Lower lobe of right lung (tissue), 2 donors: ENCODE results near the gene SEPTIN2. TPM values are rescaled to one million over a fixed set of nuclear protein-coding genes. Genes with fewer than 3 reads are reported as not detected.

Experiments
- ATAC-seq, 2 donors: fragments of 200-7000 bp; cut with Tn5 transposase; one replicate each; pipeline ENCODE4 v1.9.1; 2020 to 2022; ENCODE audit warnings: mild to moderate bottlenecking in 2 of 2, moderate library complexity in 2 of 2
- DNase-seq: peaks from one replicate; pipeline ENCODE4 v3.0.0-alpha.2; 2020
- H3K27ac ChIP-seq: fragments of 200-600 bp; one replicate; pipeline ENCODE4 v1.8.0; 2022
- H3K27me3 ChIP-seq: fragments of 200-600 bp; one replicate; pipeline ENCODE4 v1.8.0; 2022; ENCODE audit warnings: low read depth
- H3K36me3 ChIP-seq: fragments of 200-600 bp; one replicate; pipeline ENCODE4 v1.8.0; 2022; ENCODE audit warnings: mild to moderate bottlenecking
- H3K4me1 ChIP-seq: fragments of 200-600 bp; one replicate; pipeline ENCODE4 v1.8.0; 2022
- H3K4me3 ChIP-seq: fragments of 200-600 bp; one replicate; pipeline ENCODE4 v1.8.0; 2022; ENCODE audit warnings: mild to moderate bottlenecking
- H3K9me3 ChIP-seq: fragments of 200-600 bp; one replicate; pipeline ENCODE4 v1.8.0; 2022
- intact Hi-C: fragments of 100-400 bp; cut with DNase I; formaldehyde crosslinking; loops from one replicate; pipeline ENCODE4 v1.11.0; 2022
- total RNA-seq: library from RNA; stranded (reverse); fragmentation: NEBNext Ultra II Directional; extraction: Animal tissue kit (Norgen Biotek cat#: 25700); gene quantifications from one replicate; pipeline ENCODE4 v1.2.1, GENCODE V29; 2021
- TF ChIP-seq, protein P1 (sequence below): fragments of 200-600 bp; IDR thresholded peaks from one replicate; pipeline ENCODE4 v1.8.0; 2022; ENCODE audit warnings: antibody characterized with exemption, mild to moderate bottlenecking
- donor health status: DM: no; HTN: yes; CAD: no; lungs with severe emphysema.

SEPTIN2 gene
- total RNA-seq, 1 donor from 2014 or later = 255 TPM

DNA sequence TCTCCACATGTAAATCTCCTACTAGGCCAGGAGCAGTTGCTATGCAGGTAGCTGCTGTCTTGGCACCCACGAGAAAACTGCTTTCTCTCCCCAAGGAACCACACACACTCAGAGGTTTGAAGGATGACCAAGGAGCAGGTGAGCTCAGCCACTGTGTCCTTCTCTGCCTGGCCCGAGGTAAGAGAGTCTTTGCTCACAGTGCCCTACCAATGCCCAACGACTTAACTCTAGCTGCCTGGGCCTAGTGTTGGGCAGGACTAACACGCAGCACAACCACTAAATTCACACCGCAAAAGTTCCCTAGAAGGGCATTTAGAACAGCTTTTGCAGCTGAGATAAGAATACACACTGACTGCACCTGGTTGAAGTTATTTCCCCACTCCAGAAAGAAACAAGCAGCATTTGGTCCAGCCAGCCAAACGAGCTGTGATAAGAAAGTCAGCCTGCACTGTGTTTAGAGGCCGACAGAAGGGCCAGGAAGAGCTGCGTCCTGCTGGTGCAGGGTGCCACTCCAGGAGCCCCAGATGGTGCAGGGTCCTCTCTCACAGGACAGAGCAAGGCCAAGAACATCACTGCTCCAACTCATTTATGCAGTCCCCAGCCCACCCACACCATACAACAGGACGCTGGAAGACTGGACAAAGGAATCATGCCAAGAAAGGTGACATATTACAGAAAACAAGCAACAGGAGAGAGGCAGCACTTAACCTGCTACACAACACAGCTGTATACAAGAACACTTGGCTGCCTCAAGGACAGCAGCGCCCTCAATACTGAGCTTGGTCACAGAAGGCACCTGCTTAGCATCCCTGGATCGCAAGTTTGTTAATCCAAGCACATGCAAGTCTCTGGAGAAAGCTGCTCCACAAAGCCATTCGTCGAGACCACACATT is 12.7 kb upstream of the SEPTIN2 start:
- TF ChIP-seq, protein P1, sequence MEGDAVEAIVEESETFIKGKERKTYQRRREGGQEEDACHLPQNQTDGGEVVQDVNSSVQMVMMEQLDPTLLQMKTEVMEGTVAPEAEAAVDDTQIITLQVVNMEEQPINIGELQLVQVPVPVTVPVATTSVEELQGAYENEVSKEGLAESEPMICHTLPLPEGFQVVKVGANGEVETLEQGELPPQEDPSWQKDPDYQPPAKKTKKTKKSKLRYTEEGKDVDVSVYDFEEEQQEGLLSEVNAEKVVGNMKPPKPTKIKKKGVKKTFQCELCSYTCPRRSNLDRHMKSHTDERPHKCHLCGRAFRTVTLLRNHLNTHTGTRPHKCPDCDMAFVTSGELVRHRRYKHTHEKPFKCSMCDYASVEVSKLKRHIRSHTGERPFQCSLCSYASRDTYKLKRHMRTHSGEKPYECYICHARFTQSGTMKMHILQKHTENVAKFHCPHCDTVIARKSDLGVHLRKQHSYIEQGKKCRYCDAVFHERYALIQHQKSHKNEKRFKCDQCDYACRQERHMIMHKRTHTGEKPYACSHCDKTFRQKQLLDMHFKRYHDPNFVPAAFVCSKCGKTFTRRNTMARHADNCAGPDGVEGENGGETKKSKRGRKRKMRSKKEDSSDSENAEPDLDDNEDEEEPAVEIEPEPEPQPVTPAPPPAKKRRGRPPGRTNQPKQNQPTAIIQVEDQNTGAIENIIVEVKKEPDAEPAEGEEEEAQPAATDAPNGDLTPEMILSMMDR = no peak
- H3K4me1 ChIP-seq = peaks cover 25% of the 10 kb centered on the region
- H3K4me3 ChIP-seq = no peak overlapping the region
- no peaks in the 10 kb centered on the region for H3K27me3 ChIP-seq
- H3K9me3 ChIP-seq = no peaks in the 10 kb centered on the region
- no peak for DNase-seq
- ATAC-seq = peak; percentile 63 to 66
- intact Hi-C loops = no loop called here
- peak overlapping the region; percentile 20 for H3K27ac ChIP-seq
- no peaks in the 10 kb centered on the region for H3K36me3 ChIP-seq

DNA sequence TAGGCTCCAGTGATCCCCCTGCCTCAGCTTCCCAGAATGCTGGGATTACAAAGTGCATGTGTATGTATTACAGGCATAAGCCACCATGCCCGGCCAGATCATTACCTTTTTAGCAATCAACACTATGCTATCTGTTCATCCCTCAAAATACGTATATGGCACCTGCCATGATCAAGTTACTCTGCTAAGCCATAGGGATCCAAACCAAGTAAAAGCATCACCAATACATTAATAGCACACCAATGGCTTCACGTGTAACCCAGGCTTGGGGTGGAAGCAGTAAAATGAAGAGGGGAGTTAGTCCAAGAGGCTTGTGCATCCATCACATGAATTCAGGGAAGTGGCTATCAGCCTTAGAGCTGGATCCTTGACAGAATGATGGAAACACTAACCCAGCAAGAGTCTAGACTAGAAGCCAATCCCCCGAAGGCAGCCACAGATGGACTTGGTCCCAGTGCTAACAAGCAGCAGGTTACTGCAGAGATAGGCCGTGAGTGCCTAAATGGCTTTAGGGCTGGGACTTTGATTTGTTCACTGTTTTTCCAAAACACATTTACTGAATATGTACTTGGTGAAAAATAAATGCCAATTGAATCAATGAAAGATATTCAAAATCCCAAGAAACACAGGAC is 11.6 kb upstream of the SEPTIN2 start:
- Histone ChIP-seq H3K27me3 (no peaks in the 10 kb centered on the region), H3K9me3 (no peaks in the 10 kb centered on the region), H3K4me3 (no peak overlapping the region), H3K27ac (no peak overlapping the region), H3K36me3 (no peaks in the 10 kb centered on the region), H3K4me1 (peaks cover 26% of the 10 kb centered on the region)
- no peak for DNase-seq
- TF ChIP-seq, protein P1 = no peak
- ATAC-seq = no peak
- intact Hi-C loops = no loop called here

DNA sequence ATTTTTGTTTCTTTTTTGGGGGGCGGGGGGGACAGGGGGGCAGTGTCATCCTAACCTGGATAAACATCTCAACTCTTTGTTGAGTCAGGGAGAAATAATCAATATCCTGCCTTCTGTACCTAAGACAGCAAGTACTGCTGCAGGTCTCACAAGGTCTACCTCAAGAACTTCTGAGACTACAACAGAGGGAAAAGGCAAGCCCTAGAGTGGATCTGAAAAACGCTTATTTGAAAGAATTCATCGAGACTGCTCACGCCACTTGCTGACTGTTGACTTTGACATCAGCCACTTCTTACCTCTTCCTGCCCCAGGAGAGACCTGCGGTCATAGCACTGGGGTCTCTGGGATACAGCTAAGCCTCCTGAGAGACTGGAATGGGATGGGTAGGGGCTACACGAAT is 8.7 kb upstream of the SEPTIN2 start:
- peaks cover 32% of the 10 kb centered on the region for H3K4me1 ChIP-seq
- TF ChIP-seq, protein P1 = no peak

DNA sequence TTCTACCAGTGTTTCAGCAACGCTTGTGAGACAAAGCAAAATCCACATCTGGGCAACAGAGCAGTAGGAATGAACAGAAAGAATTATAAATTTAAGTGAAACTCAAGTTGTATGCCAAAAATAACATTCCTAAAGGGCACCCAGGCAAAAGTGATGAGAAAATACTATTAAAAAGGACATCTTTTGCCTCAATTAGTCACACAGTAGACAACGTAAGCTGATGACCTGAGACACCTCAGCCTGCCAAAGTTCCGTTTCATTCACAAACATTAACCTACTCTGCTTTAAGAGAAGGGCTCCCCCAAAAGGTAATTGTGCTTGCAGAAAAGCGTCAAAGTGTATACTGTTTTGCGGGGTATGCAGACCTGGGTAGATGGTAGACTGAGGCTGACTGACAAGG is 7.5 kb upstream of the SEPTIN2 start:
- Histone ChIP-seq H3K4me1 (peaks cover 32% of the 10 kb centered on the region), H3K27ac (no peak overlapping the region), H3K4me3 (no peak overlapping the region), H3K36me3 (no peaks in the 10 kb centered on the region), H3K27me3 (no peaks in the 10 kb centered on the region), H3K9me3 (no peaks in the 10 kb centered on the region)
- intact Hi-C loops = no loop called here
- TF ChIP-seq, protein P1 = no peak
- DNase-seq (no peak), ATAC-seq (no peak)

More for the DNA sequence above, 8.7 kb upstream of the SEPTIN2 start:
- DNase-seq (no peak), ATAC-seq (no peak)
- Histone ChIP-seq H3K4me3 (no peak overlapping the region), H3K36me3 (no peaks in the 10 kb centered on the region), H3K9me3 (no peaks in the 10 kb centered on the region), H3K27me3 (no peaks in the 10 kb centered on the region), H3K27ac (no peak overlapping the region)
- intact Hi-C loops = no loop called here

DNA sequence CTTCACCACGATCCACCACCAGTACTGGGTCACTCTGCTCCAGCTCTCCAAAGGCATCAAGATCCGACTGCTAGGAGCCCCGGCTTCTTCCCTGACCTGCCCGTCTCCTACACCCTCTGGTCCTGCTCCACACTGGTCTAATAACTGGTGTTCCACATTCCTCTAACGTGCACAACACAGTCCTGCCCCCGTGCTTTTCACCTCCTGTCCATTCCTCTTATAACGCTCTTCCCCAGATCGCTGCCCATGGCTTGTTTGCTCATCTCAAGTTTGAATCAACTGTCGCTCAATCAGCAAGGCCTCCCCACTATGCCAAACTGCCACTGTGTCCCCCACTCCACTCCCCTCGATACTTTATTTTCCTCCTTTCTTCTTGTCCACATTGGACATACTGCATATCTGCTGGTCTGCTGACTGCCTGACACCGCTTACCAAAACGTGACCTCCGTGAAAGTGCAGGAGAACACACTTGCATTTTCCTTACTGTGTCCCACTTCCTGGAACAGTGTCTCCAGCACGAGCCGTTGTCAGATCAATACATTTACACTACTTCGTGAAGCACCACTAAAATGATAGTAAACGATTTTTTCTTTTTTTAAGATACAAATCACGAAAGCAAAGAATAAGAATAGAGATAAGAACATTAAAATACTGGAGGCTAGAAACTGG is 6.8 kb upstream of the SEPTIN2 start:
- intact Hi-C loops = no loop called here
- Histone ChIP-seq H3K4me1 (peaks cover 31% of the 10 kb centered on the region), H3K27me3 (no peaks in the 10 kb centered on the region), H3K27ac (no peak overlapping the region), H3K9me3 (no peaks in the 10 kb centered on the region), H3K4me3 (no peak overlapping the region), H3K36me3 (no peaks in the 10 kb centered on the region)
- ATAC-seq (peak in 1 of 2 donors; percentile 16), DNase-seq (no peak)
- TF ChIP-seq, protein P1 = no peak
